ENCODE measurements around the gene CRISPLD2.

The CRISPLD2 gene

GRCh38 chr16:84874553-84874952 is 54.8 kb downstream of the CRISPLD2 start:
- no peak overlapping the region for H3K27ac ChIP-seq (ENCODE audit: extremely low read depth, low read depth, low read length)
- ChIA-PET POLR2A (no interaction called here), CTCF (interaction anchor here (1.1 kb wide), 1 partner anchor 51 kb away, joined by 3 read pairs; no protein-coding TSS in a partner anchor)
- H3K4me1 ChIP-seq (ENCODE audit: control insufficient read depth, insufficient read depth, low read length) = no peaks in the 10 kb centered on the region
- H3K9me3 ChIP-seq (ENCODE audit: control insufficient read depth, insufficient read depth, low read depth, low read length) = no peaks in the 10 kb centered on the region
- no peaks in the 10 kb centered on the region for H3K36me3 ChIP-seq (ENCODE audit: control insufficient read depth in 2 of 2, insufficient read depth in 1 of 2, low read length in 2 of 2)
- H3K4me3 ChIP-seq (ENCODE audit: low read depth, low read length) = no peak overlapping the region
- no peak for TF ChIP-seq ZNF280D (tag by site-specific recombination; IDR thresholded peaks at IDR 0.05)
- no peak for TF ChIP-seq ZNF311 (tag by site-specific recombination; IDR thresholded peaks at IDR 0.05; ENCODE audit: borderline replicate concordance)
- no peak for TF ChIP-seq ZNF501 (tag by site-specific recombination; IDR thresholded peaks at IDR 0.05)
- no peak for TF ChIP-seq REPIN1 (tag by site-specific recombination; IDR thresholded peaks at IDR 0.05; ENCODE audit: low read depth)
- TF ChIP-seq ZFP69B (tag by site-specific recombination; IDR thresholded peaks at IDR 0.05) = no peak
- TF ChIP-seq ZNF701 (tag by site-specific recombination; IDR thresholded peaks at IDR 0.05) = no peak
- TF ChIP-seq ZBTB49 (tag by site-specific recombination; IDR thresholded peaks at IDR 0.05; ENCODE audit: low read depth) = no peak
- TF ChIP-seq ZFP3 (tag by site-specific recombination; IDR thresholded peaks at IDR 0.05; ENCODE audit: low read depth) = no peak
- no peak for TF ChIP-seq ZBTB1 (tag by site-specific recombination; IDR thresholded peaks at IDR 0.05)
- no peak for TF ChIP-seq ZNF48 (tag by site-specific recombination; IDR thresholded peaks at IDR 0.05)
- no peak for TF ChIP-seq ZFP41 (tag by site-specific recombination; IDR thresholded peaks at IDR 0.05; ENCODE audit: borderline replicate concordance)
- no peak for TF ChIP-seq SP7 (tag by site-specific recombination; IDR thresholded peaks at IDR 0.05)
- no peak for TF ChIP-seq ZNF416 (tag by site-specific recombination; IDR thresholded peaks at IDR 0.05)
- TF ChIP-seq ZBTB6 (tag by site-specific recombination; IDR thresholded peaks at IDR 0.05) = no peak
- no peak for TF ChIP-seq ZNF449 (tag by site-specific recombination; IDR thresholded peaks at IDR 0.05)
- TF ChIP-seq ZNF221 (tag by site-specific recombination; IDR thresholded peaks at IDR 0.05; ENCODE audit: borderline replicate concordance) = no peak

GRCh38 chr16:84874983-84875382 is 55.2 kb downstream of the CRISPLD2 start:
- POLR2A ChIA-PET = no interaction called here
- Histone ChIP-seq H3K9me3 (ENCODE audit: control insufficient read depth, insufficient read depth, low read depth, low read length) (no peaks in the 10 kb centered on the region), H3K36me3 (ENCODE audit: control insufficient read depth in 2 of 2, insufficient read depth in 1 of 2, low read length in 2 of 2) (no peaks in the 10 kb centered on the region), H3K4me1 (ENCODE audit: control insufficient read depth, insufficient read depth, low read length) (no peaks in the 10 kb centered on the region), H3K27ac (ENCODE audit: extremely low read depth, low read depth, low read length) (no peak overlapping the region), H3K4me3 (ENCODE audit: low read depth, low read length) (no peak overlapping the region)
- TF ChIP-seq MYNN (tag by site-specific recombination; IDR thresholded peaks at IDR 0.05; ENCODE audit: borderline replicate concordance) (no peak), ZNF488 (tag by site-specific recombination; IDR thresholded peaks at IDR 0.05) (no peak)
- CTCF ChIA-PET = interaction anchor here (0.5 kb wide), 1 partner anchor 202 kb away, joined by 5 read pairs; no protein-coding TSS in a partner anchor

All from HEK293 (cell line).